Spinal cord (tissue), 10 donors: ENCODE data around the gene MEF2A. TPM values are rescaled to one million over a fixed set of nuclear protein-coding genes. Genes with fewer than 3 reads are reported as not detected.

Source experiments
- DNase-seq, 6 donors: peaks; one replicate each; pipeline versions ENCODE4 v3.0.0 to v3.0.0-alpha.2; 2013 to 2015; ENCODE audit warnings: low spot score in 6 of 6, low read depth in 4 of 6
- H3K27ac ChIP-seq: one replicate; pipeline ENCODE4 v1.5.1; 2013; ENCODE audit warnings: low read depth, low read length, control low read depth
- H3K27me3 ChIP-seq: one replicate; pipeline ENCODE4 v1.6.1; 2013; ENCODE audit warnings: low read length; ENCODE audit not compliant: control insufficient read depth, insufficient read depth
- H3K36me3 ChIP-seq: one replicate; pipeline ENCODE4 v1.6.1; 2013; ENCODE audit warnings: low read length; ENCODE audit not compliant: control insufficient read depth, insufficient read depth
- H3K4me1 ChIP-seq: one replicate; pipeline ENCODE4 v1.6.1; 2013; ENCODE audit warnings: low read length; ENCODE audit not compliant: control insufficient read depth, insufficient read depth
- H3K4me3 ChIP-seq: one replicate; pipeline ENCODE4 v1.5.1; 2013; ENCODE audit warnings: low read depth, low read length, control low read depth
- H3K9me3 ChIP-seq: one replicate; pipeline ENCODE4 v1.6.1; 2013; ENCODE audit warnings: low read length; ENCODE audit not compliant: control insufficient read depth, insufficient read depth
- WGBS: methylation state at CpG from one replicate; pipeline ENCODE4 v1.1.5; 2013; ENCODE audit warnings: missing lambda C conversion rate; ENCODE audit not compliant: insufficient coverage; 5-methylcytosine and 5-hydroxymethylcytosine counted together
- polyA plus RNA-seq, 2 donors: library from polyadenylated mRNA; unstranded; fragments of 120-200 nt; gene quantifications; one replicate each; pipeline ENCODE4 v1.2.1, GENCODE V29; 2013; ENCODE audit not compliant: insufficient read length in 2 of 2
- total RNA-seq, 2 donors: library from RNA; depleted of rRNA in 1 of 2; stranded (reverse); fragments of 120-200 nt in 1 of 2; fragments of >200 nt in 1 of 2; gene quantifications; one replicate each; pipeline versions ENCODE4 v1.2.3 to v1.2.4, GENCODE V29; 2013 to 2014
- donor health status: healthy.

The MEF2A gene
- total and polyA plus RNA-seq, 4 donors: 28.8 to 53.1 (median 38.7) TPM

DNA sequence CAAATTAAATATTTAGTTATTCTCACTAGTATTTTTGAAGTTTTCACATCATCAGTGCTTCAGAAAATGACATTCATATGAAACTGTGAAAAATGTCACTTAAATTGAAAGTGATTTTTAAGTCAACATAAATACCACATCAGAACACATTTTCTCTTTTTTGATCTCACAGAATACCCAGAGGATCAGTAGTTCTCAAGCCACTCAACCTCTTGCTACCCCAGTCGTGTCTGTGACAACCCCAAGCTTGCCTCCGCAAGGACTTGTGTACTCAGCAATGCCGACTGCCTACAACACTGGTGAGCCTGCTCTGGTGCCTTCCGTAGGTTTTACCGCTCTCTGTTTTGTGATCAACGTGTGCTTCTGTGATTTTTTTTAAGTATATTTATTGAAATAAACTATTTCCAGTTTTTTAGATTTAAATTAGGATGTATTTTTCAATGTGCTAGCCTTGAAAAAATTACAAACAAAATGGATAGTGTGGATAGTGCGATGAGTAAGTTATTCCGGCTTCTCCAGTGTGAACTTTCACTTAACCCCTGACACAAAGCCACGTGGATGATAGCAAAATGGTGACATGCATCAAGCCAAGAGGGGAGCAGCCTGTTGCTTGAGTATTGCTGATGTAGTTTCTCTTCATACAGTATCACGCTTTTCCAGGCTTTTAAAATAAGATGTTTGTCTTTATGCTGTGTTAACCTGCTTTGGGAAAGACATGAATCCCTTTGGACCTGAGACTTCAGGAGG is 140.9 kb downstream of the MEF2A start:
- no peak overlapping the region for H3K27ac ChIP-seq
- DNase-seq: no peak
- no peaks in the 10 kb centered on the region for H3K4me1 ChIP-seq
- no peaks in the 10 kb centered on the region for H3K27me3 ChIP-seq
- H3K36me3 ChIP-seq: peaks cover 26% of the 10 kb centered on the region
- WGBS: 100% methylated on average over 3 of the region's 10 CpGs
- H3K4me3 ChIP-seq: no peak overlapping the region
- no peaks in the 10 kb centered on the region for H3K9me3 ChIP-seq

DNA sequence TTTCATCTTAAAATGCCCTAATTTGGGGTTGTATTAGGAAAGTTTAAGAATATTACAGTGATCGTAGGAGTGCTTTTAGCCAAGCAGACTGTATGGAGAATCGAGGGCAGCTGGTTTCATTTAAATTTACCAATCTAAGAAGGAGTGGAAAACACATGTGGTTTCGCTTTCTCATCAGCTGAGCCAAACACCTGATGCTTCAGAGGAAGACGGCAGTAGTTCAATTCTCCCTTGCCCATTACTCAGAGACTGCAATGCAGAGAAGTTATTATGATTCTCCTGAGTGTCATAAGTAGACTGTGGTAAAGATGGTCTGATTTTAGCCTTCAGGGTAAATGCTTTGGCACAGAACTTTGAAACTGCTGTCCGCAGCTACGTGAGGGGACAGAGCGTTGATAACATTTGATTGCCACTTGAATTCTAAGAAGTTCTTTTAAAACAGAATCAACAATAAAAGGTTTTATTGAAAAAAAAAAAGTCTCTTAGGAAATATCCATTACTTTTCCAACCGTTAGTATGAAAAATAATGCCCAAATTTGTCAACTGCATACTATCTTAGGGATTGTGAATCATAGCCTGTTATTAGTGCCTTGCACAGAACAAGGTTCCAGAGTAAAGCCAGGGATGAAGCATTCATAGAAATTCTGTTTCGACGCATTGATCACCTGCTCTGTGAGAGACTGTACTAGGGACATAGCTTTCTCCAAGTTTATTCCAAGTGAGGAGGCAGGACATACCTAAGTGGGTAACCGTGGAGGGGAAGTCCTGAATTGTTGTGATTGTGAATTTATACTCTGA is 141.9 kb downstream of the MEF2A start:
- H3K27ac ChIP-seq: no peak overlapping the region
- WGBS: 64% methylated on average over 5 of the region's 11 CpGs
- no peak overlapping the region for H3K4me3 ChIP-seq

GRCh38 chr15:99708563-99708962 is 142.8 kb downstream of the MEF2A start:
- no peak overlapping the region for H3K27ac ChIP-seq

More for the DNA sequence above, 141.9 kb downstream of the MEF2A start:
- Histone ChIP-seq H3K4me1 (no peaks in the 10 kb centered on the region), H3K36me3 (peaks cover 33% of the 10 kb centered on the region), H3K9me3 (no peaks in the 10 kb centered on the region), H3K27me3 (no peaks in the 10 kb centered on the region)
- DNase-seq: no peak

GRCh38 chr15:99709243-99709986 is 143.6 kb downstream of the MEF2A start:
- WGBS: 87% methylated on average over 14 of the region's 16 CpGs
- no peaks in the 10 kb centered on the region for H3K4me1 ChIP-seq
- H3K27me3 ChIP-seq: no peaks in the 10 kb centered on the region
- H3K9me3 ChIP-seq: no peaks in the 10 kb centered on the region
- H3K36me3 ChIP-seq: peaks cover 33% of the 10 kb centered on the region
- no peak for DNase-seq
- H3K27ac ChIP-seq: no peak overlapping the region
- no peak overlapping the region for H3K4me3 ChIP-seq

More at GRCh38 chr15:99708563-99708962, 142.8 kb downstream of the MEF2A start:
- no peak overlapping the region for H3K4me3 ChIP-seq
- H3K27me3 ChIP-seq: no peaks in the 10 kb centered on the region
- H3K36me3 ChIP-seq: peaks cover 33% of the 10 kb centered on the region
- H3K4me1 ChIP-seq: no peaks in the 10 kb centered on the region
- DNase-seq: peak in 1 of 6 donors; percentile 26
- 73% methylated on average over 7 of the region's 7 CpGs for WGBS
- H3K9me3 ChIP-seq: no peaks in the 10 kb centered on the region

GRCh38 chr15:99711625-99712024 is 145.8 kb downstream of the MEF2A start:
- WGBS: 79% methylated on average over 5 of the region's 5 CpGs
- Histone ChIP-seq H3K9me3 (no peaks in the 10 kb centered on the region), H3K27ac (no peak overlapping the region), H3K4me1 (peaks cover 5% of the 10 kb centered on the region), H3K4me3 (no peak overlapping the region), H3K36me3 (peaks cover 37% of the 10 kb centered on the region), H3K27me3 (no peaks in the 10 kb centered on the region)
- DNase-seq: no peak

GRCh38 chr15:99712415-99712814 is 146.6 kb downstream of the MEF2A start:
- H3K27ac ChIP-seq: no peak overlapping the region
- H3K9me3 ChIP-seq: no peaks in the 10 kb centered on the region
- H3K36me3 ChIP-seq: peaks cover 37% of the 10 kb centered on the region
- 57% methylated on average over 15 of the region's 18 CpGs for WGBS
- H3K4me3 ChIP-seq: no peak overlapping the region
- DNase-seq: no peak
- H3K4me1 ChIP-seq: peaks cover 10% of the 10 kb centered on the region
- no peaks in the 10 kb centered on the region for H3K27me3 ChIP-seq

GRCh38 chr15:99716540-99717095 is 150.8 kb downstream of the MEF2A start:
- peak overlapping the region; percentile 43 for H3K27ac ChIP-seq
- peaks cover 11% of the 10 kb centered on the region for H3K4me1 ChIP-seq
- H3K9me3 ChIP-seq: no peaks in the 10 kb centered on the region
- DNase-seq: no peak
- no peaks in the 10 kb centered on the region for H3K27me3 ChIP-seq
- H3K4me3 ChIP-seq: no peak overlapping the region
- H3K36me3 ChIP-seq: peaks cover 12% of the 10 kb centered on the region
- 73% methylated on average over 10 of the region's 10 CpGs for WGBS

GRCh38 chr15:99717161-99718009 is 151.6 kb downstream of the MEF2A start:
- 42% methylated on average over 17 of the region's 19 CpGs for WGBS
- H3K27ac ChIP-seq: peak overlapping the region; percentile 29
- peak in 3 of 6 donors; percentile 28 to 86 (median 40) for DNase-seq
- H3K36me3 ChIP-seq: peaks cover 6% of the 10 kb centered on the region
- H3K9me3 ChIP-seq: no peaks in the 10 kb centered on the region
- peaks cover 11% of the 10 kb centered on the region for H3K4me1 ChIP-seq
- no peak overlapping the region for H3K4me3 ChIP-seq
- H3K27me3 ChIP-seq: no peaks in the 10 kb centered on the region
